HG02973 (cell line): ENCODE measurements around the gene TAS2R5.
"Not testable (repeated sequence)": the region's sequence is repeated elsewhere in the genome, so short reads cannot be mapped to it uniquely, and the experiment has no call there.

ENCODE experiments used
- ATAC-seq: cut with Tn5 transposase; IDR thresholded peaks from one replicate; pipeline ENCODE4 v1.9.1; 2021; ENCODE audit warnings: moderate library complexity; ENCODE audit not compliant: unreplicated experiment

TAS2R5 gene, protein sequence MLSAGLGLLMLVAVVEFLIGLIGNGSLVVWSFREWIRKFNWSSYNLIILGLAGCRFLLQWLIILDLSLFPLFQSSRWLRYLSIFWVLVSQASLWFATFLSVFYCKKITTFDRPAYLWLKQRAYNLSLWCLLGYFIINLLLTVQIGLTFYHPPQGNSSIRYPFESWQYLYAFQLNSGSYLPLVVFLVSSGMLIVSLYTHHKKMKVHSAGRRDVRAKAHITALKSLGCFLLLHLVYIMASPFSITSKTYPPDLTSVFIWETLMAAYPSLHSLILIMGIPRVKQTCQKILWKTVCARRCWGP

DNA sequence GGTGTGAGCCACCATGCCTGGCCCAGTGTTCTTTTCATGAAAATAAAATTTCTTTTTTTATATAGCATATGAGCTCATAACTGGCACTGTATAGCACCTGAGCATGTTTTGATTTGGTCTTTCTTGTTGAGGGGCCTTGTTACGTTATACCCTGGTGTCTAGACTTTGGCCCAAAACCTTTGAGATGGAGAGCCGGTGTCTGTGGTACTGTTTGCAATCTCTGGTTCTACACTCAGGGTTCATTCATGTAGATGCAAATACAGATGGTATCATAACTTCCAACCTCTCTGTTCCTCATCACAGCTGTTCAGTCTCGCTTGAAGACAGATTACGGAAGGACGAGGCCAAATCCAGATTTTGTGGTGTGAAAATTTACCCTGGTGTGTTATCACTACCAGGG is at the start of gene TAS2R5:
TSS of gene TAS2R5 (plus strand) at position 301 of the 400 bp plus-strand sequence. CDS start 145 bp downstream, outside the sequence.
- ATAC-seq = no peak

DNA sequence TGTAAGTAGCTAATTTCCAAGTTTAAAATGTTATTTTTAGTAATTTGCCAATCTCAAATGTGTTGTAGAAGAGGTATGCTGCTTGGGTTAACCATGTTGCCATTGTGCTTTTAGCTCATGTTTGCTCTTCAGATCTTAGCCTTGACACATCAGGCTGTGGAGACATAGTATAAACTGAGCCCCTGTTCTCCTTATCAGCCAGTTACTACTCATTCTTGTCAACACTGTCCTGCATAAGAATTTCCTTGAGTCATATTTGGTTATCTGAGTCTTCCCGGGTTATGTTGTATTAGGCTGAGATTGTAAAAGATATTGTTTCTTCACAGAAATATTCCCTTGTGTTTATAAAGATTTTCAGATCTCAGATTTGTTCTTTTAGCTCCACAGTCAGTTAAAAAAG is 47.8 kb upstream of the TAS2R5 start:
- ATAC-seq = no peak

DNA sequence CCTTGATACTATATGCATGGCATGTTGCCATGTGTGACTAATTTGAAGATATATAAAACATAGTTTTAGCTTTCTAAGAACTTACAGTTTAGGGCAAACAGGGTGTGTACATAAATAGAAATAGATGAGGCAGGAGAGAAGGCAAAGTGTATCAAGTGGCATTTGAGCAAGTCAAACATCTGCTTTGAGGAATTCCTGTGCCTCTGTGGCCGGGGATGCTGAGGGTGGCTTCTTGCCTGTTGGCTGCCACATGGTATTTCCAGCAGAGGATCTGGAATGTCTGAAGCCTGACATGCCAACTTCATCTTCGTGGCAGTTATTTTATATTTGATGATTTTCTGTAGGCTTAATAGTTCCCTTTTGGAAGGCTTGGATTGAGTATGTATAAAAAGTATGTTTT is 45.9 kb upstream of the TAS2R5 start:
- no peak for ATAC-seq

DNA sequence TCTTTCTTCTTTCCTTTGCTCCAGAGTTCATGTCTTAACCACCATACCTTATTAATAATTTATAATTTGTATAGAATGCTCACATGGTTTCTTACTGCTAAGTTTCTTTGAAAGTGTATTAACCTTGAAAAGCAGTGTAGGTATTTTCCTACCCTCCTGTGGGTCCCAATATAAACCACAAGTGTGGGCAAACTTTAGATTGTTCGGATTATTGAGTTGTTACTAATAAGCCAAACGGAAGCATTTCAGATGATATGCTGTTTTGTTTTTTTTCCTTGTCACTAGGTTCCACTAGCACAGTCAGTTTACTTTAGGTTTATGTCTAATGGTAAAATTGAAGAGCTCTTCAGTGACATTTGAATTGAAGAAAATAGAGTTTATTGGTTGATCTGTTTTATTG is 41.6 kb upstream of the TAS2R5 start:
- no peak for ATAC-seq

DNA sequence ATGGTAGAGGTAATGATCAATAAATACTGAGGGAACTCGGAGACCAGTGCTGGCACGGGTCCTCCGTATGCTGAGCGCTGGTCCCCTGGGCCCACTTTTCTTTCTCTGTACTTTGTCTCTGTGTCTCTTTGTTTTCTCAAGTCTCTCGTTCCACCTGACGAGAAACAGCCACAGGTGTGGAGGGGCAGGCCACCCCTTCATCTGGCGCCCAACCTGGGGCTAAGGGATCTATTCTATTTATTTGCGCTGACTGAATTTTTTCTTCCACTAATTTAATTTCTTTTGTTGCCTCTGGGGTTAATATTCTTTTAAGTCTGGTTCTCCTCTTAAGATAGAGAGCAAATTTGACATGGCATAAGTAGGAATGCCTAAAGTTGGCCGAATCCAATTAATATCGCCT is 38.1 kb upstream of the TAS2R5 start:
- not testable (repeated sequence) for ATAC-seq

DNA sequence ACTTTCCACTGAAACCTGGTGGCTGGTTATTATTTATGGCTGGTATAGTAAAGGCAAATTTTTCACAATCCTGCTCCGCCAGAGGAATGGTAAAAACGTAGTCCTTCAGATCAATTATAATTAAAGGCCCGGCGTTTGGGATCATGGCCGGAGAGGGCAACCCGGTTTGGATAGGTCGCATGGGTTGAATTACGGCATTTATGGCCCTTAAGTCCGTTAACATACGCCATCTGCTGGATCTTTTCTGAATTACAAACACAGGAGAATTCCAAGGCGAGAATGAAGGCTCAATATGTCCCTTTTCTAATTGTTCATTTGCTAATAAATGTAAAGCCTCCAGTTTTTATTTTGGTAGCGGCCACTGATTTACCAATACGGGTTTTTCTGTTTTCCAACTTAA is 37.4 kb upstream of the TAS2R5 start:
- ATAC-seq = no peak

DNA sequence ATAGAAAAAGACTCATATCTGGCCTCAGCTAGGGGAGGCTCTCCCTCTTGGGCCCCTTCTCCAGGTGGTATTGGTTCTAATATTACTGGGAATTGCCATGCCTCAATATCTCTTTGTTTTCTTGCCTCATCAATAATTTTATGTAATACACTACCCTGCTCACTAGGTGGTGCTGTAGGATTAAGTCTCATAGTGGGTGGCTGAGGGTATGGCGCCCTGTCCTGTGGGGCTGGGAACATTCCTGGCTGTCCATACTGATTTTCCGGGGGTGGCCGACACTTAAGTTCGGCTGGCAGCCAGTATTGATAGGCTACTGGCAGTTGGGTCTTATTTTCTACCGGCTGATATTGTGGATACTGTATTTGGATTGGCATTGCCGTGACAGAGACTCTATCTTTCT is 35.1 kb upstream of the TAS2R5 start:
- ATAC-seq = no peak

DNA sequence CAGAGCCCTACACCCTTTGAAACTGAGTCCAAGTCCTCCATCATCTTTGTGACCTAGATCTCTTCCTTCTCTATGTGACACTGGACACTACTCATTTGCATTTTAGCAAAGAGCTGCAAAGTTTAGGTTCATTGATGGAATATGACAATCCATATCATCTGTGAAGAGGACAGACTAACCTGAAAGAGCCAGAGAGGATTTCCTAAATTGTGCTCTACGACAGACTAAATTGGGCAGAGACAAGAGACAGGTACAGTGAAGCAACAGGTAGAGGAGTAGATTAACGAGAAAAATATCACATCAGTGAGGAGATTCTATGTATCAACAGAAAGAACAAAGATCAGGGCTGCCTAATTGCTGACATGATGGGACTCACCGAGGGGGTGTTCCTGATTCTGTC is 26.2 kb upstream of the TAS2R5 start, which contains the start of gene TAS2R3:
TSS of gene TAS2R3 (plus strand) at position 301 of the 400 bp plus-strand sequence. CDS start at position 363, 62 bp downstream.
- no peak for ATAC-seq

DNA sequence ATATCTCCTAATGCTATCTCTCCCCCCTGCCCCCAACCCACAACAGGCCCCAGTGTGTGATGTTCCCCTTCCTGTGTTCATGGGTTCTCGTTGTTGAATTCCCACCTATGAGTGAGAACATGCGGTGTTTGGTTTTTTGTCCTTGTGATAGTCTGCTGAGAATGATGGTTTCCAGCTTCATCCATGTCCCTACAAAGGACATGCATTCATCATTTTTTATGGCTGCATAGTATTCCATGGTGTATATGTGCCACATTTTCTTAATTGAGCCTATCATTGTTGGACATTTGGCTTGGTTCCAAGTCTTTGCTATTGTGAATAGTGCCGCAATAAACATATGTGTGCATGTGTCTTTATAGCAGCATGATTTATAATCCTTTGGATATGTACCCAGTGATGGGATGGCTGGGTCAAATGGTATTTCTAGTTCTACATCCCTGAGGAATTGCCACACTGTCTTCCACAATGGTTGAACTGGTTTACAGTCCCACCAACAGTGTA is 19.9 kb upstream of the TAS2R5 start:
- ATAC-seq = not testable (repeated sequence)

DNA sequence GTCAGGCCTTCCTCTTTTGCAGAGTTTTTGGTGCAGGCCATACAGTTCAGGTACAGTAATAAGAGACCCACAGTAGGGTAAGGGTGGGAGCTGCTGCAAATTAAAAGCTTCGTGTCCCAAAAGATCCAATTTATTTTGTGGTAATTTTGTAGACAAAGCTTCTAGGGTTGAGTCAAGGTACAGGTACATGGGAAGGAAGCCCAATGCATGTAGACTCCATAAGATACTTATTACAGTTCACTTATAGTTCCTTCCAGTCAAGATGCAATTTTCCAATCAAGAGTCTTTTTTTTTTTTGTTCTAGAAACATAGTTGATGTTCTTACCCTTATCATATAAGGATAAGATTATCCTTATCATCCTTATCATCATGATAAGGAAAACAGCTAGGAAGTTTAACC is 13.6 kb upstream of the TAS2R5 start, which contains the start of gene TAS2R4:
TSS of gene TAS2R4 (plus strand) at position 301 of the 400 bp plus-strand sequence. CDS start 1,815 bp downstream, outside the sequence.
- no peak for ATAC-seq

DNA sequence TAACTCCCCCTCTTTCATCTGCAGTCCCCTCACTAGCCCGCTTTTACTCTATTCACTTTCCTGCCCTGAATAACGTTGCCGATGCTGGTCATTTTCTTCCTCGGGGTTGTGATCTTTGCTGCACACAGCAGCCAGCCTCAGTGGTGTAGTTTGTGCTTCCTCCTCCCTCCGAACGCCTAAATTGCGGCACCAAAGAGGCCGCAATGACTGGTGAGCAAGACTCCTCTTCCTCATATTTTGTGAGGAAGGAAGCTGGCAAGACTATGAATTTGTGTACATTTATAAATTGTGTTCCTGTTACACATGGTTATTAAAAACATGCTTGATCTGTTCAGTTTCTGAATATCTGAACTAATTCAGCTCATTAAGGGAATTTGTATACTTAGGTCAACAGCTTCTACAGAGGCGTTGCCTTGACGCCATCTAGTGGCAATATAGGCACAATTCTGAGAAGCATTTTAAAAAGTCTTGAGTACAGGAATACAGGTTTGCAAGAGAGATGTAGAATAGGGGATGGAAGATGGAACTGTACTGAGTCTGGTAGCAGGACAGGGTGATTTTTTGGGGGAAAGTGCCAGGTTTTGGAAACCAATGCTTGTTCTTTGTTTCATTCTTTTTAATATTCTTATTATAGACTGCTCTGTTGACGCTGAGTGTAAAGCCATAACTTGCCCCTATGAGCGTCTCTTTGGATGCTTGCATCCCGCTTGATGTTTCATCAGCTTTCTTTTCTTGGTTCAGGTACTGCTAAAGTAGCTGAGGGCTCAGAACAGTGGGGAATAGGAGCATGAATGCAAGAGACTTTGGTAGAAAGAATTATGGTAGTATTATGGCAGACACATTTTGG is 4.1 kb upstream of the TAS2R5 start:
- peak; percentile 65 for ATAC-seq

DNA sequence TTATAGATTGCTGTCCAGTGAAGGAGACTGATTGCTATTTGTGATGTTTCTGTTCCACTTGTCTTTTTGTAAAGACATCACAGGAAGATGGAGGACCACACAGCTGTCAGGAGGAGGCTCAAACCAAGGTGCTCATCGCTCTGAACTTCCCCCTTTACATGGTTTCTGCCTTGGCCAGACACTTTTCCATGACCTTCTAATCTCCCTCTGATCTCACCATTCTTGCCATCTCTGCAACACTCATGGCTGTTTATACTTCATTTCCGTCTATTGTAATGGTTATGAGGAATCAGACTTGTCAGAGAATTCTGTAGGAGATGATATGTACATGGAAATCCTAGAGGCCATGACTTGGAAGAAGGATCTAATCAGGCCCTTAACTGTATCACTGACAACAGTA is 1.7 kb upstream of the TAS2R5 start:
- no peak for ATAC-seq

DNA sequence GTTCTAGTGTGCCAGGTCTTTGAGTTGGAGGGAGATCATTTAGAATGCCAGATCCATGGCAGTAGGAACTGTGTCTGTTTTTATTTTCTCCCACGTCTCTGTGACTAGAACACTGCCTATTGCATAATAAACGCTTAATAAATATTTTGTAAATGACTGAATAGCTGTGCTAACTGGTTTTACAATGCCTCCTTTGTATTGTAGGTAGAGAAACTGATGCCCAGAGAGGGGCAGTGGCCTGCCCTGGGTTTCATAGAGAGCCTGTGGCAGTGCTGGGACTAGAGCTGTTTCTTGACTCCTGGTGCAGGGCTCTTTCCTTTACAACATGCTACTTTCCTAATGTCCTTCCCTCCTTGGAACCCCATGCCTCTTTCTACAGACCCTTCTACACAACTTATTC is 2.5 kb downstream of the TAS2R5 start:
- no peak for ATAC-seq

DNA sequence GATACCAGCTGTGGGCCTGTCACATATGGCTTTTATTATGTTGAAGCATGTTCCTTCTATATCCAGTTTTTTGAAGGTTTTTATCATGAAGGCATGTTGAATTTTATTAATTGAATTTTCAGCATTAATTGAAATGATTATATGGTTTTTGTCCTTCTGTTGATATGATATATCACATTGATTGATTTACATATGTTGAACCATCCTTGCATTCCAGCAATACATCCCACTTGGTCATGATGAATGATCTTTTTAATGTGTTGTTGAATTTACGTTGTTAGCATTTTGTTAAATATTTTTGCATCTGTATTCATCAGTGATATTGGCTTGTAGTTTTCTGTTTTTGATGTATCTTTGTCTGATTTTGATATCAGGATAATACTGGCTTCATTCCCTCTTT is 30.1 kb downstream of the TAS2R5 start:
- ATAC-seq = no peak

DNA sequence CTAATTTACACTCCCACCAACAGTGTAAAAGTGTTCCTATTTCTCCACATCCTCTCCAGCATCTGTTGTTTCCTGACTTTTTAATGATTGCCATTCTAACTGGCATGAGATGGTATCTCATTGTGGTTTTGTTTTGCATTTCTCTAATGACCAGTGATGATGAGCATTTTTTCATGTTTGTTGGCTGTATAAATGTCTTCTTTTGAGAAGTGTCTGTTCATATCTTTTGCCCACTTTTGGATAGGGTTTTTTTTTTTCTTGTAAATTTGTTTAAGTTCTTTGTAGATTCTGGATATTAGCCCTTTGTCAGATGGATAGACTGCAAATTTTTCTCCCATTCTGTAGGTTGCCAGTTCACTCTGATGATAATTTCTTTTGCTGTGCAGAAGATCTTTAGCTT is 32.4 kb downstream of the TAS2R5 start:
- not testable (repeated sequence) for ATAC-seq

DNA sequence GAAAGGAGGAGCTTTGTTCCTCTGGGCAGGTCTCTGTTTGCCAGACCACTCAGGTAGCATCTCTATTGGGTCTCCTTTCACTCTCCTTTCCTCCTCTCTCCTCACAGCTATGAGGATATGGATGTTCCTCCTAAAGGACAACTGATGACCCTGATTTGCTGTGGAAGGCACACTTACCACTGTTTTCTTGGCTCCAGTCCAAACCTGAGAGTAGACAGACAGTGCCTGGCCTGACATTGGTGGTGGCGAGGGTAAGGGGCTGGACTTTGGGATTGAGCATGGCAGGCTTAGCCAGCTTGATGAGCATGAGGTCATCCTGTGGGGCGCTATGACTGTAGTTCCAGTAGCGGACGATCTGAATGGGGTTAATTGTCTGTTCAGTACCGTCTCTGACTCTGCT is 47.7 kb downstream of the TAS2R5 start:
- ATAC-seq = no peak

DNA sequence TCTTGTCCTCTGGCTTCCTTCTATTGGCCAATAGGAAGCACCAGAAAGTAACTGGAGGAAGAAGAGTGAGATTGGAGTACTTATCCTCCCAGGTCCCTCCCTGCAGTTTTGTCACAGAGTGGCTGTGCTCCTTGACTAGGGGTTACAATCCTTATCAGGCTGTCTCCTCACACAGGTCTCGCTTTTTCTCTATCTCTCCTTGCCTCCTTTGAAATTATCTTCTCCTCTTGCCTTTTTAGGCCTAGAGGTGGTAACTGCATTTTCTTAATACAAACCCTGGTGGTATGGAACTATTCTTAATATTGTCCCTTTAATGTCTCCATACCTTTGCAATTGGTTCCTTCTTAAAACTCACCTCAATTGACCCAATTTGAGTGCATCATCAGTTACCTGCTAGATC is 48.6 kb downstream of the TAS2R5 start:
- no peak for ATAC-seq

DNA sequence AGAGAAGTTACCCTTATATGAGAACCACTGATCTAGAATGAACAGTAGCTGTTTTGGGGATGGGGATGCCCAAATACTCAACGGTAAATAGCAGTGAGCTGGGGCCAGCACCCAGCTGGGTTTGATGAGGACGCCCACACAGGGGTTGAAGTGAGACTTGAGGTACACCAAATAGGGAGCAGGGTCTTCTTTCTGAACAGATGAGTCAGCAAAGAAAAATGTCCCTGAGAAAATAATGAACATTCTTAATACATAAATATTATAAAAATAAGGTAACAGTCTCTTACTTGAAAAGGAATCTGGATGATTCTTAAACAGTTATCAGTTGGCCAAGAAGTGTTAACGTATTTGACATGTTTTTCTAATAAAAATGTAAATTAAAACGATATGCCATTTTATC is 49.2 kb downstream of the TAS2R5 start:
- ATAC-seq = no peak

DNA sequence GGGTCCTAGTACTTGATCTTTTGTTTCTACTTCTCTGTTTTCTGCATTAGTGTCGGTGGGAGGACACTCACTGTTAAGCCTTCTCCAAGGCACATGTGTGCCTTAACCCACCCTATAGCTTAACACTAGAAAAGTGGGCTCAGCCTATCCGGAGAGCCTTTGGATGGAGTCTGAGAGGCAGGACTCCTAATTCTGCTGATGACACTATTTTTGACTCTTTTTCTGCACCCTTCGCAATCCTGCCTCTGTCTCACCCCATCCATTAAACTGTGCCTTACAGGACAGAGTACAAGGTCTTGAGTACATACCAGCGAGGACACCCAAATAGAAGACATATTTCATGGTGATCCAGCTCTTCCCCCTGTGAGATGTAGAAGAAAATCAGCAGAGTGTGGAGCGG is 50.7 kb downstream of the TAS2R5 start:
- ATAC-seq = no peak
